Naive thymus-derived CD8-positive, alpha-beta T cell (primary cell): ENCODE results near the gene FRY. TPM values are rescaled to one million over a fixed set of nuclear protein-coding genes. Genes with fewer than 3 reads are reported as not detected.
A peak's percentile ranks its signal among the peaks of the same experiment; 100 is the strongest.

Experiments used
- ATAC-seq, 2 donors: fragments of 150-1000 bp; cut with Tn5 transposase in 1 of 2; sonication (Bioruptor Pico), chemical (Tn5 transposase) in 1 of 2; 1 replicate in 1 of 2; 2 replicates in 1 of 2; pipeline ENCODE4 v1.10.0; 2021; ENCODE audit warnings: mild to moderate bottlenecking in 2 of 2, moderate library complexity in 2 of 2
- POLR2A ChIA-PET: fragments of 350-600 bp; sonication (Branson Sonifier 250); formaldehyde crosslinking; loops from one replicate; lab custom pipeline; 2021; ENCODE audit warnings: antibody characterized with exemption; lab: Charles Lee
- DNase-seq, 10 donors: peaks; one replicate each; pipeline versions ENCODE4 v3.0.0 to v3.0.0-alpha.2; 2020 to 2022
- H3K27ac Mint-ChIP-seq, 10 donors: one replicate each; pipeline ENCODE4 v1.8.0; 2020 to 2022; ENCODE audit warnings: mild to moderate bottlenecking in 10 of 10, mixed read lengths in 10 of 10, moderate library complexity in 4 of 10, inconsistent platforms in 1 of 10
- H3K27me3 Mint-ChIP-seq, 5 donors: one replicate each; pipeline ENCODE4 v1.8.0; 2021 to 2022; ENCODE audit warnings: mixed read lengths in 5 of 5
- H3K36me3 Mint-ChIP-seq, 3 donors: one replicate each; pipeline ENCODE4 v1.8.0; 2020 to 2022; ENCODE audit warnings: mixed read lengths in 3 of 3, mild to moderate bottlenecking in 2 of 3, inconsistent platforms in 1 of 3
- H3K4me1 Mint-ChIP-seq, 4 donors: one replicate each; pipeline ENCODE4 v1.8.0; 2021 to 2022; ENCODE audit warnings: mixed read lengths in 4 of 4
- H3K4me3 Mint-ChIP-seq, 10 donors: one replicate each; pipeline ENCODE4 v1.8.0; 2020 to 2022; ENCODE audit warnings: mild to moderate bottlenecking in 10 of 10, mixed read lengths in 10 of 10, moderate library complexity in 6 of 10, inconsistent platforms in 1 of 10
- H3K9me3 Mint-ChIP-seq, 9 donors: one replicate each; pipeline ENCODE4 v1.8.0; 2020 to 2022; ENCODE audit warnings: mixed read lengths in 9 of 9, mild to moderate bottlenecking in 3 of 9, inconsistent platforms in 1 of 9, moderate library complexity in 1 of 9
- polyA plus RNA-seq, 3 donors: library from polyadenylated mRNA; unstranded; fragments of 300-500 nt; fragmentation: Illumina TruSeq; gene quantifications; one replicate each; pipeline ENCODE4 v1.2.3, GENCODE V29; 2021
- total RNA-seq, 8 experiments: library from RNA in 2 of 8; stranded (reverse) in 2 of 8; gene quantifications; one replicate each; pipeline ENCODE4 v1.2.3 and lab custom pipeline; 2021 to 2026

The FRY gene
- total and polyA plus RNA-seq, 5 experiments from 2014 or later: 0.08 to 1.4 (median 0.40) TPM

- Mint-ChIP-seq H3K4me3 (no peak overlapping the region), H3K27ac (no peak overlapping the region), H3K36me3 (no peaks in the 10 kb centered on the region), H3K9me3 (no peaks in the 10 kb centered on the region), H3K4me1 (no peaks in the 10 kb centered on the region), H3K27me3 (peaks cover 0 to 6% (median 1%) of the 10 kb centered on the region in 5 donors)
- no peak for ATAC-seq
- DNase-seq: no peak
- POLR2A ChIA-PET: no interaction called here
Measured at GRCh38 chr13:32206097-32206740, 174.6 kb downstream of the FRY start.

- Mint-ChIP-seq H3K4me1 (no peaks in the 10 kb centered on the region), H3K36me3 (no peaks in the 10 kb centered on the region)
- no peak for ATAC-seq
Measured at GRCh38 chr13:32208860-32209259, 177.3 kb downstream of the FRY start.

GRCh38 chr13:32209652-32210051, 178.1 kb downstream of the FRY start:
- ATAC-seq (no peak), DNase-seq (no peak)
- H3K27me3 Mint-ChIP-seq: peaks cover 0 to 10% (median 0%) of the 10 kb centered on the region in 5 donors
- H3K4me1 Mint-ChIP-seq: no peaks in the 10 kb centered on the region
- POLR2A ChIA-PET: no interaction called here
- H3K4me3 Mint-ChIP-seq: no peak overlapping the region
- no peaks in the 10 kb centered on the region for H3K9me3 Mint-ChIP-seq
- no peaks in the 10 kb centered on the region for H3K36me3 Mint-ChIP-seq
- H3K27ac Mint-ChIP-seq: no peak overlapping the region

More at GRCh38 chr13:32208860-32209259, 177.3 kb downstream of the FRY start:
- no peaks in the 10 kb centered on the region for H3K9me3 Mint-ChIP-seq
- no peak overlapping the region for H3K4me3 Mint-ChIP-seq
- POLR2A ChIA-PET: no interaction called here
- DNase-seq: no peak
- peaks cover 0 to 10% (median 1%) of the 10 kb centered on the region in 5 donors for H3K27me3 Mint-ChIP-seq
- no peak overlapping the region for H3K27ac Mint-ChIP-seq

GRCh38 chr13:32210101-32210500, 178.5 kb downstream of the FRY start:
- no peaks in the 10 kb centered on the region for H3K9me3 Mint-ChIP-seq
- no peaks in the 10 kb centered on the region for H3K36me3 Mint-ChIP-seq
- H3K27me3 Mint-ChIP-seq: peaks cover 0 to 10% (median 0%) of the 10 kb centered on the region in 5 donors
- DNase-seq (no peak), ATAC-seq (no peak)
- no peaks in the 10 kb centered on the region for H3K4me1 Mint-ChIP-seq
- H3K4me3 Mint-ChIP-seq: no peak overlapping the region
- POLR2A ChIA-PET: no interaction called here
- H3K27ac Mint-ChIP-seq: no peak overlapping the region

- POLR2A ChIA-PET: no interaction called here
- H3K9me3 Mint-ChIP-seq: no peaks in the 10 kb centered on the region
- DNase-seq (no peak), ATAC-seq (no peak)
- no peak overlapping the region for H3K4me3 Mint-ChIP-seq
- H3K27ac Mint-ChIP-seq: no peak overlapping the region
- no peaks in the 10 kb centered on the region for H3K4me1 Mint-ChIP-seq
- H3K36me3 Mint-ChIP-seq: no peaks in the 10 kb centered on the region
- peaks cover 0 to 4% (median 0%) of the 10 kb centered on the region in 5 donors for H3K27me3 Mint-ChIP-seq
Measured at GRCh38 chr13:32211813-32212212, 180.2 kb downstream of the FRY start.

- POLR2A ChIA-PET: no interaction called here
- Mint-ChIP-seq H3K4me3 (no peak overlapping the region), H3K9me3 (no peaks in the 10 kb centered on the region), H3K4me1 (no peaks in the 10 kb centered on the region), H3K27me3 (peaks cover 0 to 4% (median 0%) of the 10 kb centered on the region in 5 donors), H3K36me3 (no peaks in the 10 kb centered on the region), H3K27ac (no peak overlapping the region)
- ATAC-seq: no peak
- no peak for DNase-seq
Measured at GRCh38 chr13:32212421-32212820, 180.8 kb downstream of the FRY start.

- POLR2A ChIA-PET: no interaction called here
- Mint-ChIP-seq H3K4me3 (no peak overlapping the region), H3K9me3 (no peaks in the 10 kb centered on the region), H3K36me3 (peaks cover 0 to 1% (median 0%) of the 10 kb centered on the region in 3 donors), H3K4me1 (no peaks in the 10 kb centered on the region), H3K27ac (no peak overlapping the region), H3K27me3 (peaks cover 0 to 4% (median 0%) of the 10 kb centered on the region in 5 donors)
- no peak for ATAC-seq
- no peak for DNase-seq
Measured at GRCh38 chr13:32213626-32214025, 182.1 kb downstream of the FRY start.

- POLR2A ChIA-PET: no interaction called here
- H3K27me3 Mint-ChIP-seq: peaks cover 0 to 4% (median 0%) of the 10 kb centered on the region in 5 donors
- peaks cover 0 to 3% (median 0%) of the 10 kb centered on the region in 3 donors for H3K36me3 Mint-ChIP-seq
- ATAC-seq (no peak), DNase-seq (no peak)
- no peaks in the 10 kb centered on the region for H3K9me3 Mint-ChIP-seq
- no peaks in the 10 kb centered on the region for H3K4me1 Mint-ChIP-seq
- H3K4me3 Mint-ChIP-seq: no peak overlapping the region
- no peak overlapping the region for H3K27ac Mint-ChIP-seq
Measured at GRCh38 chr13:32214071-32214470, 182.5 kb downstream of the FRY start.

DNA sequence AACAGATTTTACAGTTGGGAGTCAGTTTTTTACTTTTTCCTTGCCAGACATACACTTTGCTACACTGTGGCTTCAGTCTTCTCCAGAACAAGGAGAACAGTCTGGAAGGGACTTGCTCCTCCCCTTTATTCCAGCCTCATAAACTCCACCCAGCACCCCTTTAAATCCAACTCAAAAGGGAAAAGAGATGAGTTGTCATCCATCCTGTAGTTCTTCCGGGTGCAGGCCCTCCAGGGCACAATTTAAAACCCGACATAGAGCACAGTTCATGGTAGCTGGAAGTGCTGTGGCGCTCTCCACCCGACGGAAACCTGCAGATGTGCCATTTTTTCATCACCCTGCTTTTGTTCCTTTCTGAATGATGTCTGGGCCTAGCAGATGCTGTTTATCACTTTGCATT, 184.7 kb downstream of the FRY start:
- Mint-ChIP-seq H3K27ac (no peak overlapping the region), H3K4me1 (no peaks in the 10 kb centered on the region), H3K9me3 (no peaks in the 10 kb centered on the region), H3K4me3 (no peak overlapping the region), H3K27me3 (peaks cover 0 to 4% (median 0%) of the 10 kb centered on the region in 5 donors), H3K36me3 (peaks cover 0 to 3% (median 0%) of the 10 kb centered on the region in 3 donors)
- POLR2A ChIA-PET: no interaction called here
- DNase-seq: no peak
- no peak for ATAC-seq

- peaks cover 0 to 3% (median 0%) of the 10 kb centered on the region in 3 donors for H3K36me3 Mint-ChIP-seq
- no peak overlapping the region for H3K4me3 Mint-ChIP-seq
- no peak for ATAC-seq
- peaks cover 0 to 3% (median 0%) of the 10 kb centered on the region in 5 donors for H3K27me3 Mint-ChIP-seq
- H3K27ac Mint-ChIP-seq: no peak overlapping the region
- H3K4me1 Mint-ChIP-seq: no peaks in the 10 kb centered on the region
- POLR2A ChIA-PET: no interaction called here
- no peak for DNase-seq
- no peaks in the 10 kb centered on the region for H3K9me3 Mint-ChIP-seq
Measured at GRCh38 chr13:32222046-32222676, 190.6 kb downstream of the FRY start.

- no peak for DNase-seq
- Mint-ChIP-seq H3K36me3 (no peaks in the 10 kb centered on the region), H3K9me3 (no peaks in the 10 kb centered on the region), H3K4me3 (no peak overlapping the region), H3K4me1 (no peaks in the 10 kb centered on the region), H3K27ac (no peak overlapping the region), H3K27me3 (peaks cover 0 to 3% (median 0%) of the 10 kb centered on the region in 5 donors)
- POLR2A ChIA-PET: no interaction called here
- ATAC-seq: no peak
Measured at GRCh38 chr13:32224916-32225315, 193.3 kb downstream of the FRY start.

DNA sequence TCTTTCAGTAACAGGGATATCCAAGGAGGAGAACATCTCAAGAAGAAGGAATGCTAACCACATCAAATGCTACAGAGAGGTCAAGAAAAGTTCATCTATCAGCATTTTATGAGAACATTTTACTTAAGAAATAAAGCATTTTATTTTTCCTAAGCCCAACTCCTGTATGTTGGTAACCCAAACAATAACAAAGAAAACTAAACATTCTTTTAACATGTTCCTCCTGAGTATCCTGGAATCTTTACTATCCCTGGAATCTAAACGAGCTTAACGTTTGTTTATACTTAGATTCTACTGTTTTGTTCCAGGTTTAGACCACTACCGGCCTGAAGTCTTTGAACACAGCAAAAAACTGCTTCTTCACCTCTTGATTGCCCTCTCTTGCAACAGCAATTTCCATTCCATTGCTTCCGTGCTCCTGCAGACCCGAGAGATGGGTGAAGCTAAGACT, 193.9 kb downstream of the FRY start:
- H3K27ac Mint-ChIP-seq: peak overlapping the region in 1 of 10 donors; percentile 8
- H3K4me1 Mint-ChIP-seq: no peaks in the 10 kb centered on the region
- POLR2A ChIA-PET: no interaction called here
- H3K27me3 Mint-ChIP-seq: peaks cover 0 to 3% (median 0%) of the 10 kb centered on the region in 5 donors
- H3K9me3 Mint-ChIP-seq: no peaks in the 10 kb centered on the region
- no peak for ATAC-seq
- no peak overlapping the region for H3K4me3 Mint-ChIP-seq
- DNase-seq: no peak
- no peaks in the 10 kb centered on the region for H3K36me3 Mint-ChIP-seq

- POLR2A ChIA-PET: no interaction called here
- no peaks in the 10 kb centered on the region for H3K36me3 Mint-ChIP-seq
- no peak overlapping the region for H3K27ac Mint-ChIP-seq
- H3K9me3 Mint-ChIP-seq: no peaks in the 10 kb centered on the region
- DNase-seq (no peak), ATAC-seq (no peak)
- H3K4me3 Mint-ChIP-seq: no peak overlapping the region
- peaks cover 0 to 3% (median 0%) of the 10 kb centered on the region in 5 donors for H3K27me3 Mint-ChIP-seq
- H3K4me1 Mint-ChIP-seq: no peaks in the 10 kb centered on the region
Measured at GRCh38 chr13:32228330-32229041, 196.9 kb downstream of the FRY start.
